ENCODE data around the gene NAALADL2. TPM values are rescaled to one million over a fixed set of nuclear protein-coding genes. Genes with fewer than 3 reads are reported as not detected.

Gene NAALADL2
- total and polyA plus RNA-seq, 2 of the 8 experiments (the other 6 are each of a cell fraction or from before 2014, with no cell fraction given): 0.12 to 0.22 TPM

DNA sequence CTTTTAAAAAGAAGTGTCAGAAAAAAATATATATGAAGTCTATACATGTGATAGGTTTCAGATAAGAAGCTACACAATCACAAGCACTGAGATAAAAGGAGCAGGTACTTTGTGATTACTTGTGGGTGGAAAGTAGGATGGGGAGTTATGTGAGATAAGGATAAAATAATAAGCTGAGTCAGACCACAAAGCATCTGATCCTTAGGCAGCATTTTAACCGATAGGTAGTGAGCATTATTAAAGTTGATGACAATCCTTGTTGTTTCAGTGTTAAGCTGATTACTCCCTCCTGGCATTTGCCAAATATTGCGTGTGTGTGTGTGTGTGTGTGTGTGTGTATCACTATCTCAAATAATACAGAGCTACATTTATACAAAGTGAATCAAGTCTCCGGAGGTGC, 483.1 kb downstream of the NAALADL2 start:
- Histone ChIP-seq H4K8ac (ENCODE audit: extremely low read depth, insufficient read depth, low read length) (no peak overlapping the region), H2BK5ac (ENCODE audit: low read depth, low read length) (no peak overlapping the region), H2BK20ac (ENCODE audit: low read length) (no peak overlapping the region), H2BK15ac (ENCODE audit: low read length) (no peak overlapping the region), H4K5ac (ENCODE audit: insufficient read length, low read depth, low read length) (no peak overlapping the region), H3K9me3 (ENCODE audit: insufficient read depth in 2 of 2, low read depth in 1 of 2, low read length in 1 of 2) (no peaks in the 10 kb centered on the region), H3K9ac (replicated peaks in 1 of 4; ENCODE audit: extremely low read depth in 1 of 4, low read depth in 3 of 4, low read length in 3 of 4) (no peak overlapping the region), H3K4me3 (ENCODE audit: extremely low read depth in 1 of 4, insufficient read depth in 2 of 4, low read depth in 3 of 4, low read length in 4 of 4) (no peak overlapping the region), H3K23me2 (ENCODE audit: low read depth, low read length) (no peaks in the 10 kb centered on the region; the same call in 1 of the 2 replicates), H3K4me2 (ENCODE audit: insufficient read depth in 1 of 2, low read depth in 2 of 2, low read length in 2 of 2) (no peak overlapping the region), H3K4ac (replicated peaks; ENCODE audit: insufficient read length, low read depth, low read length) (no peak overlapping the region), H2BK12ac (ENCODE audit: low read depth, low read length) (no peak overlapping the region), H2BK120ac (replicated peaks; ENCODE audit: low read depth, low read length) (no peak overlapping the region), H3K56ac (replicated peaks; ENCODE audit: insufficient read length, low read depth, low read length) (no peak overlapping the region), H3K23ac (ENCODE audit: insufficient read length) (no peak overlapping the region), H3K79me1 (ENCODE audit: low read depth, low read length) (no peaks in the 10 kb centered on the region), H3K36me3 (ENCODE audit: control insufficient read depth in 2 of 4, insufficient read depth in 4 of 4, low read length in 3 of 4) (no peaks in the 10 kb centered on the region), H3K18ac (ENCODE audit: extremely low read depth, low read length) (no peak overlapping the region), H3K79me2 (ENCODE audit: control insufficient read depth in 1 of 2, insufficient read depth in 2 of 2, low read length in 2 of 2) (no peaks in the 10 kb centered on the region), H4K91ac (replicated peaks; ENCODE audit: insufficient read length, low read length) (no peak overlapping the region), H4K20me1 (replicated peaks in 1 of 2; ENCODE audit: control insufficient read depth in 1 of 2, insufficient read depth in 2 of 2, low read length in 2 of 2) (no peaks in the 10 kb centered on the region), H3K4me1 (replicated peaks in 1 of 4; ENCODE audit: control insufficient read depth in 3 of 4, insufficient read depth in 4 of 4, low read length in 3 of 4) (peaks cover 0 to 3% (median 0%) of the 10 kb centered on the region in 4 experiments; a peak in 1 of 7 replicates), H2AFZ (ENCODE audit: low read length) (no peak overlapping the region), H2AK5ac (ENCODE audit: low read depth, low read length) (no peak overlapping the region), H3K27me3 (replicated peaks in 1 of 4; ENCODE audit: control insufficient read depth in 3 of 4, extremely low read depth in 1 of 4, insufficient read depth in 3 of 4, low read length in 3 of 4) (no peaks in the 10 kb centered on the region), H3K14ac (ENCODE audit: insufficient read length) (no peak overlapping the region), H3K27ac (ENCODE audit: low read depth, low read length) (no peak overlapping the region)
- TF ChIP-seq YY1 (IDR thresholded peaks at IDR 0.05; ENCODE audit: low read depth, low read length) (no peak), CBX8 (IDR thresholded peaks at IDR 0.05; ENCODE audit: borderline replicate concordance, low read depth, low read length) (no peak), TEAD4 (IDR thresholded peaks at IDR 0.05; ENCODE audit: low read depth, low read length) (no peak), POLR2AphosphoS5 (IDR thresholded peaks at IDR 0.05; ENCODE audit: low read depth, low read length) (no peak), EP300 (IDR thresholded peaks at IDR 0.05; ENCODE audit: borderline replicate concordance in 1 of 2, low read depth in 2 of 2, low read length in 2 of 2) (no peak), CBX5 (IDR thresholded peaks at IDR 0.05; ENCODE audit: low read depth, low read length) (no peak), EZH2 (IDR thresholded peaks at IDR 0.05; ENCODE audit: low read depth, low read length, severe bottlenecking) (no peak), CTBP2 (IDR thresholded peaks at IDR 0.05; ENCODE audit: borderline replicate concordance, insufficient read depth, insufficient read length, low read length) (no peak), ZNF274 (IDR thresholded peaks at IDR 0.05; ENCODE audit: borderline replicate concordance, extremely low read depth, low read length) (no peak), FOSL1 (IDR thresholded peaks at IDR 0.05; ENCODE audit: insufficient read depth, low read depth, low read length) (no peak), RAD21 (IDR thresholded peaks at IDR 0.05 in 1 of 2, conservative IDR thresholded peaks at IDR 0.05 in 1 of 2; ENCODE audit: low read depth in 2 of 2, low read length in 2 of 2) (no peak), KDM1A (IDR thresholded peaks at IDR 0.05; ENCODE audit: borderline replicate concordance, low read length) (no peak), CHD2 (IDR thresholded peaks at IDR 0.05; ENCODE audit: low read length) (no peak)
- TF ChIP-seq, protein P1, sequence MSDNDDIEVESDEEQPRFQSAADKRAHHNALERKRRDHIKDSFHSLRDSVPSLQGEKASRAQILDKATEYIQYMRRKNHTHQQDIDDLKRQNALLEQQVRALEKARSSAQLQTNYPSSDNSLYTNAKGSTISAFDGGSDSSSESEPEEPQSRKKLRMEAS (IDR thresholded peaks at IDR 0.05): no peak
- POLR2A ChIA-PET (ENCODE audit: partially characterized antibody): no interaction called here
- DNase-seq (ENCODE audit: low read depth in 1 of 2, low spot score in 2 of 2) (no peak), FAIRE-seq (no peak)
- 91% methylated on average over 3 of the region's 3 CpGs; no CpG with 5 or more reads in 1 of the 2 experiments for WGBS, 2 experiments (ENCODE audit: extremely low coverage in 1 of 2, insufficient coverage in 1 of 2, insufficient read length in 1 of 2, insufficient replicate concordance in 2 of 2, low coverage in 1 of 2, low lambda C conversion rate in 2 of 2, missing lambda C conversion rate in 1 of 2)
- CTCF ChIA-PET (ENCODE audit: partially characterized antibody): no interaction called here
